HepG2 (cell line): ENCODE measurements around the gene PSKH1. TPM values are rescaled to one million over a fixed set of nuclear protein-coding genes. Genes with fewer than 3 reads are reported as not detected.

ENCODE experiments used
- ATAD3A ChIP-seq: sonication (generic); formaldehyde crosslinking; IDR thresholded peaks from 2 replicates; pipeline ENCODE4 v1.4.0; 2020; ENCODE audit warnings: missing genetic modification reagents
- CENPT ChIP-seq: sonication (generic); formaldehyde crosslinking; IDR thresholded peaks from 2 replicates; pipeline ENCODE4 v1.8.0; 2022; ENCODE audit warnings: low read depth, mild to moderate bottlenecking, moderate library complexity, missing genetic modification reagents
- EP300 ChIP-seq, 3 experiments: sonication (generic) in 1 of 3; formaldehyde crosslinking in 1 of 3; IDR thresholded peaks; 2 replicates each; pipeline versions ENCODE4 v1.5.1 to v1.6.1; 2011 to 2020; ENCODE audit warnings: low read depth in 2 of 3, low read length in 2 of 3, borderline replicate concordance in 1 of 3, improper control_type of control experiment in 1 of 3, mild to moderate bottlenecking in 1 of 3, missing genetic modification reagents in 1 of 3, moderate library complexity in 1 of 3
- FOSL1 ChIP-seq: sonication (generic); formaldehyde crosslinking; IDR thresholded peaks from 2 replicates; pipeline ENCODE4 v1.9.0; 2021; ENCODE audit warnings: missing genetic modification reagents, borderline replicate concordance
- HHEX ChIP-seq: IDR thresholded peaks from 2 replicates; pipeline ENCODE4 v1.6.1; 2016; ENCODE audit warnings: control low read depth
- HMGA1 ChIP-seq: sonication (generic); formaldehyde crosslinking; conservative IDR thresholded peaks from 2 replicates; pipeline ENCODE4 v1.4.0; 2020; ENCODE audit warnings: missing genetic modification reagents
- JUND ChIP-seq: sonication (generic); formaldehyde crosslinking; IDR thresholded peaks from 2 replicates; pipeline ENCODE4 v1.8.0; 2022; ENCODE audit warnings: mild to moderate bottlenecking, missing genetic modification reagents
- KLF13 ChIP-seq: sonication (generic); formaldehyde crosslinking; IDR thresholded peaks from 2 replicates; pipeline ENCODE4 v1.4.0; 2020; ENCODE audit warnings: mild to moderate bottlenecking, missing genetic modification reagents
- NR2F6 ChIP-seq, 2 experiments: IDR thresholded peaks; 2 replicates each; pipeline ENCODE4 v1.6.1; 2016; ENCODE audit warnings: antibody characterized with exemption in 1 of 2, mild to moderate bottlenecking in 1 of 2
- NR3C1 ChIP-seq: sonication (generic); formaldehyde crosslinking; IDR thresholded peaks from 2 replicates; pipeline ENCODE4 v1.4.0; 2020; ENCODE audit warnings: missing genetic modification reagents
- RNF2 ChIP-seq: fragments of 450-650 bp; conservative IDR thresholded peaks from 2 replicates; pipeline ENCODE4 v1.6.1; 2016; ENCODE audit warnings: low read depth
- SOX6 ChIP-seq, 2 experiments: fragments of 450-650 bp in 1 of 2; sonication (generic) in 1 of 2; formaldehyde crosslinking in 1 of 2; IDR thresholded peaks; 2 replicates each; pipeline versions ENCODE4 v1.4.0 to v1.6.1; 2017 to 2020; ENCODE audit warnings: antibody characterized with exemption in 1 of 2, mild to moderate bottlenecking in 1 of 2, missing genetic modification reagents in 1 of 2
- YEATS4 ChIP-seq: sonication (generic); formaldehyde crosslinking; IDR thresholded peaks from 2 replicates; pipeline ENCODE4 v1.4.0; 2020; ENCODE audit warnings: missing genetic modification reagents, borderline replicate concordance
- ZFP1 ChIP-seq: IDR thresholded peaks from 2 replicates; pipeline ENCODE4 v1.6.1; 2016
- ZNF256 ChIP-seq: sonication (generic); formaldehyde crosslinking; conservative IDR thresholded peaks from 2 replicates; pipeline ENCODE4 v1.4.0; 2020; ENCODE audit warnings: missing genetic modification reagents
- ZNF292 ChIP-seq: sonication (generic); formaldehyde crosslinking; IDR thresholded peaks from 2 replicates; pipeline ENCODE4 v1.8.1; 2022; ENCODE audit warnings: mild to moderate bottlenecking, low read depth, missing genetic modification reagents, borderline replicate concordance
- ZNF367 ChIP-seq: sonication (generic); formaldehyde crosslinking; IDR thresholded peaks from 2 replicates; pipeline ENCODE4 v1.4.0; 2020; ENCODE audit warnings: missing genetic modification reagents, borderline replicate concordance
- ZNF430 ChIP-seq: sonication (generic); formaldehyde crosslinking; IDR thresholded peaks from 2 replicates; pipeline ENCODE4 v1.9.0; 2021; ENCODE audit warnings: mild to moderate bottlenecking, missing genetic modification reagents
- ZNF615 ChIP-seq: sonication (generic); formaldehyde crosslinking; IDR thresholded peaks from 2 replicates; pipeline ENCODE4 v1.5.0; 2020; ENCODE audit warnings: mild to moderate bottlenecking, missing genetic modification reagents, borderline replicate concordance
- ZNF747 ChIP-seq: sonication (generic); formaldehyde crosslinking; IDR thresholded peaks from 2 replicates; pipeline ENCODE4 v1.8.1; 2023; ENCODE audit warnings: missing genetic modification reagents, mild to moderate bottlenecking, borderline replicate concordance
- ZNF773 ChIP-seq: sonication (generic); formaldehyde crosslinking; IDR thresholded peaks from 2 replicates; pipeline ENCODE4 v1.4.0; 2020; ENCODE audit warnings: missing genetic modification reagents, borderline replicate concordance
- ZNF878 ChIP-seq: sonication (generic); formaldehyde crosslinking; IDR thresholded peaks from 2 replicates; pipeline ENCODE4 v1.8.1; 2023; ENCODE audit warnings: mild to moderate bottlenecking, missing genetic modification reagents, moderate library complexity
- polyA plus RNA-seq, 8 experiments: library from polyadenylated mRNA; depleted of rRNA in 3 of 8; stranded (reverse) in 7 of 8; unstranded in 1 of 8; fragments of >200 nt; fragmentation: Illumina TruSeq in 4 of 8; extraction: Trizol in 4 of 8; gene quantifications; 2 replicates each; pipeline versions ENCODE4 v1.2.1 to v1.2.3, GENCODE V29; 2011 to 2016; ENCODE audit warnings: low read depth in 4 of 8, missing spikeins in 1 of 8, mixed read lengths in 1 of 8; ENCODE audit not compliant: insufficient read depth in 1 of 8
- total RNA-seq, 5 experiments: library from RNA; depleted of rRNA; stranded (reverse); fragments of >200 nt; fragmentation: Illumina TruSeq; extraction: Trizol; gene quantifications; 2 replicates each; pipeline ENCODE4 v1.2.3, GENCODE V29; 2016; ENCODE audit warnings: low read depth in 1 of 5
- TF ChIP-seq, protein P1 (sequence below): sonication (generic); IDR thresholded peaks from 2 replicates; pipeline ENCODE4 v1.6.1; 2016; ENCODE audit warnings: low read depth, borderline replicate concordance
- TF ChIP-seq, protein P2 (sequence below): sonication (generic); formaldehyde crosslinking; IDR thresholded peaks from 2 replicates; pipeline ENCODE4 v1.9.0; 2021; ENCODE audit warnings: missing genetic modification reagents, borderline replicate concordance
- TF ChIP-seq, protein P3 (sequence below): sonication (generic); formaldehyde crosslinking; conservative IDR thresholded peaks from 2 replicates; pipeline ENCODE4 v1.4.0; 2020; ENCODE audit warnings: missing genetic modification reagents

The PSKH1 gene
- total and polyA plus RNA-seq, 2 of the 13 experiments (the other 11 are each of a cell fraction or from before 2014, with no cell fraction given), result 8.4 to 19.1 TPM

DNA sequence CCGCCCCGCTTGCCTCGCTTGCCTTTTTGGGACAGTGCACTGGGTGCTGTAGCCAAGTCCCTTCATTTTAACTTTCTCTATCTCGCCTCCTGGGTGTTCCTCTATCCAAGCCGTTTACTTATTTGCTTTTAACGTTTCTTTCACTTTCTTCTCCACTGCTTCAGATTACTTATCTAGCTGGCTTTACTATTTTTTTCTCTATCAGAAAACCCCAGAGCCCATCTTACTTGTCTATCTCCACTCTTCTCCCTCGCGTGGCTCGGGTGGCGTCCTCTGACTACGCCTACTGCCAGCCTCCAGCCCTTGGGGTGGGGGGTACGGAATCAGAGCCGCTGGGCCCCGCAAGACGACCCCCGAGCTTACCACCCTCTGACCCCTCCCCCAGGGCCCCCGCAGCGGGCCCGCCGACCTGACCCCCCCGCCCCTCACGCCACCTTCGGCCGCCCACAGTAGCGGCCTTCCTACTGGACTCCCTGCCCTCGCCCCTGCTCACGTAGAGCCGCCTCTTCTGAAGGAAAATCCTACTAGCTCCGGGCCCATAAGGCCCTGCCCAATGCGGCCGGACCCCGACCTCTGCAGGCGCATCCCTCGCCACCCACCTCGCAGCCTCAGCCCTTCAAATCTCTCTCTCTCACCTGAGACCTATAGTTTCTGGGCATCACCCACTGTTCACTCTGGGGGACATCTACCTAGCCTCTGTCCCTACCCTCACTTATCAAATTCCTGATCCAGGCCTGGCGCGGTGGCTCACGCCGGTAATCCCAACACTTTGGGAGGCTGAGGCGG, 76.4 kb downstream of the PSKH1 start (continued):
- TF ChIP-seq HMGA1 (CRISPR knock-in tag) (no peak), ZNF773 (CRISPR knock-in tag) (no peak), KLF13 (CRISPR knock-in tag) (no peak), ZNF747 (peak; percentile 32), EP300 (IDR thresholded peaks at IDR 0.05; ENCODE audit: low read depth in 2 of 2, low read length in 2 of 2) (peak in 1 of 2 experiments; percentile 26; a peak in 2 of 4 replicates), EP300 (CRISPR knock-in tag; IDR thresholded peaks at IDR 0.05; ENCODE audit: borderline replicate concordance) (no peak), JUND (CRISPR knock-in tag) (no peak), FOSL1 (CRISPR knock-in tag) (no peak), ZNF430 (CRISPR knock-in tag) (no peak), ZNF367 (no peak), ATAD3A (CRISPR knock-in tag) (no peak), ZNF292 (CRISPR knock-in tag) (no peak), ZNF878 (no peak), ZNF256 (CRISPR knock-in tag) (no peak), ZFP1 (CRISPR knock-in tag) (no peak), RNF2 (no peak), NR3C1 (CRISPR knock-in tag) (no peak), CENPT (CRISPR knock-in tag) (no peak), SOX6 (IDR thresholded peaks at IDR 0.05) (no peak), SOX6 (CRISPR knock-in tag; IDR thresholded peaks at IDR 0.05) (no peak; the same call in 1 of the 2 replicates), NR2F6 (IDR thresholded peaks at IDR 0.05) (0 out of 2 replicates have a peak, but pooled peaks have one; percentile 0), NR2F6 (CRISPR knock-in tag; IDR thresholded peaks at IDR 0.05) (0 out of 2 replicates have a peak, but pooled peaks have one; percentile 11), ZNF615 (CRISPR knock-in tag) (no peak), HHEX (CRISPR knock-in tag) (no peak), YEATS4 (CRISPR knock-in tag) (no peak)
- TF ChIP-seq, protein P1, sequence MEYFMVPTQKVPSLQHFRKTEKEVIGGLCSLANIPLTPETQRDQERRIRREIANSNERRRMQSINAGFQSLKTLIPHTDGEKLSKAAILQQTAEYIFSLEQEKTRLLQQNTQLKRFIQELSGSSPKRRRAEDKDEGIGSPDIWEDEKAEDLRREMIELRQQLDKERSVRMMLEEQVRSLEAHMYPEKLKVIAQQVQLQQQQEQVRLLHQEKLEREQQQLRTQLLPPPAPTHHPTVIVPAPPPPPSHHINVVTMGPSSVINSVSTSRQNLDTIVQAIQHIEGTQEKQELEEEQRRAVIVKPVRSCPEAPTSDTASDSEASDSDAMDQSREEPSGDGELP, result no peak
- TF ChIP-seq, protein P2, sequence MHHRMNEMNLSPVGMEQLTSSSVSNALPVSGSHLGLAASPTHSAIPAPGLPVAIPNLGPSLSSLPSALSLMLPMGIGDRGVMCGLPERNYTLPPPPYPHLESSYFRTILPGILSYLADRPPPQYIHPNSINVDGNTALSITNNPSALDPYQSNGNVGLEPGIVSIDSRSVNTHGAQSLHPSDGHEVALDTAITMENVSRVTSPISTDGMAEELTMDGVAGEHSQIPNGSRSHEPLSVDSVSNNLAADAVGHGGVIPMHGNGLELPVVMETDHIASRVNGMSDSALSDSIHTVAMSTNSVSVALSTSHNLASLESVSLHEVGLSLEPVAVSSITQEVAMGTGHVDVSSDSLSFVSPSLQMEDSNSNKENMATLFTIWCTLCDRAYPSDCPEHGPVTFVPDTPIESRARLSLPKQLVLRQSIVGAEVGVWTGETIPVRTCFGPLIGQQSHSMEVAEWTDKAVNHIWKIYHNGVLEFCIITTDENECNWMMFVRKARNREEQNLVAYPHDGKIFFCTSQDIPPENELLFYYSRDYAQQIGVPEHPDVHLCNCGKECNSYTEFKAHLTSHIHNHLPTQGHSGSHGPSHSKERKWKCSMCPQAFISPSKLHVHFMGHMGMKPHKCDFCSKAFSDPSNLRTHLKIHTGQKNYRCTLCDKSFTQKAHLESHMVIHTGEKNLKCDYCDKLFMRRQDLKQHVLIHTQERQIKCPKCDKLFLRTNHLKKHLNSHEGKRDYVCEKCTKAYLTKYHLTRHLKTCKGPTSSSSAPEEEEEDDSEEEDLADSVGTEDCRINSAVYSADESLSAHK (CRISPR knock-in tag), result no peak
- TF ChIP-seq, protein P3, sequence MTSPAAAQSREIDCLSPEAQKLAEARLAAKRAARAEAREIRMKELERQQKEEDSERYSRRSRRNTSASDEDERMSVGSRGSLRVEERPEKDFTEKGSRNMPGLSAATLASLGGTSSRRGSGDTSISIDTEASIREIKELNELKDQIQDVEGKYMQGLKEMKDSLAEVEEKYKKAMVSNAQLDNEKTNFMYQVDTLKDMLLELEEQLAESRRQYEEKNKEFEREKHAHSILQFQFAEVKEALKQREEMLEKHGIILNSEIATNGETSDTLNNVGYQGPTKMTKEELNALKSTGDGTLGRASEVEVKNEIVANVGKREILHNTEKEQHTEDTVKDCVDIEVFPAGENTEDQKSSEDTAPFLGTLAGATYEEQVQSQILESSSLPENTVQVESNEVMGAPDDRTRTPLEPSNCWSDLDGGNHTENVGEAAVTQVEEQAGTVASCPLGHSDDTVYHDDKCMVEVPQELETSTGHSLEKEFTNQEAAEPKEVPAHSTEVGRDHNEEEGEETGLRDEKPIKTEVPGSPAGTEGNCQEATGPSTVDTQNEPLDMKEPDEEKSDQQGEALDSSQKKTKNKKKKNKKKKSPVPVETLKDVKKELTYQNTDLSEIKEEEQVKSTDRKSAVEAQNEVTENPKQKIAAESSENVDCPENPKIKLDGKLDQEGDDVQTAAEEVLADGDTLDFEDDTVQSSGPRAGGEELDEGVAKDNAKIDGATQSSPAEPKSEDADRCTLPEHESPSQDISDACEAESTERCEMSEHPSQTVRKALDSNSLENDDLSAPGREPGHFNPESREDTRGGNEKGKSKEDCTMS (CRISPR knock-in tag), result no peak
